ENCODE measurements around the gene NCKAP1.

DNA sequence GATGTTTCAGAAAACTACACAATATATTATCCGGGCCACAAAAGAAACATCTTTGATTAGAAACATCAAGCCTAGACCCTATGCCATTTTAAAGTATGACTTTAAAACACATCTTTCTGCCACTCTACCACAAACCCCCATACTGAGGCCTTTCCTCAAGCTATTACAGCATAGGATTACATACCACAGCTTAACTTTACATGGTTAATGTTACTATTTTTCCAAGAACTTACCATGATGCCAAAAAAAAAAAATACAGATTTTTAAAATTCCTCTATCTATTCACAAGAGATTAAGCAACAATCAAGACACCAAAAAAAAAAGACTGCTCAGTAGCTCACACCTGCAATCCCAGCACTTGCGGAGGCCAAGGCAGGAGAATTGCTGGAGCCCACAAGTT, 9.0 kb downstream of the NCKAP1 start:
- TF ChIP-seq POLR2A (IDR thresholded peaks at IDR 0.05) (no peak), POLR2AphosphoS5 (IDR thresholded peaks at IDR 0.05) (no peak)
